Measurements from ENCODE around the gene MAN2C1.
"Not testable (repeated sequence)": the region's sequence is repeated elsewhere in the genome, so short reads cannot be mapped to it uniquely, and the experiment has no call there.

MAN2C1 gene

DNA sequence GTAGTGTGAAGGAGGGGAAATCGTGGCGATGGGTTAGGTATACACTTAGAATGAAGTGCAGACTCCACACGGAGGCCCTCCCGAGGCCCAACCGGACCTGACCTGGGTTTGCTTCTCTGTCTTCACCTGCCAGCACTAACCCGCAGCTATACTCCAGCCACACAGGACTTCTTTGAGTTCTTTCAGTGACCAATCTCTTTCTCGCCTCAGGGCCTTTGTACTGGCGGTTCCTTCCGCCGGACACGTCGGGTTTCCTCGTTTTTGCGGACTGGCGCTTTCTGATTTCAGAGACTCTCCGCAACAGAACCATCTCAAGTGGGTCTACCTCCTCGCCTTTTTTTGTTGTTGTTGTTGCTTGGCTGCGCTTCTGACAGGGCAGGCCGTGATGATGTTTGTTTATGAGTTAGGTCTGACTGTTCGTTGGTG is 21.6 kb downstream of the MAN2C1 start, which contains the start of gene NEIL1:
NEIL1 (plus strand) TSS at position 244 of the 426 bp plus-strand sequence. CDS start 1,867 bp downstream, outside the sequence.
- DNase-seq (ENCODE audit: low read depth in 2 of 2): no peak

DNA sequence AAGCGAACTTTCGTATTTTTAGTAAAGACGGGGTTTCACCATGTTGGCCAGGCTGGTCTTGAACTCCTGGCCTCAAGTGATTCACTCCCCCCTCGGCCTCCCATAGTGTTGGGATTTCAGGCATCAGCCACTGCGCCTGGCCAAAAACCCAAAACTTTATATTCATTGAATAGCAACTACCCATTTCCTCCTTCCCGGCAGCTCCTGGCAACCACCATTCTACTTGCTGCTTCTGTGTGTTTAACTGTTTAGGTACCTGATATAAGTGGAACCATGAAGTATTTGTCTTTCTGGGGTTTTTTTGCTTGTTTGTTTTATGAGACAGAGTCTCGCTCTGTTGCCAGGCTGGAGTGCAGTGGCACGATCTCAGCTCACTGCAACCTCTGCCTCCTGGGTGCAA is 24.5 kb downstream of the MAN2C1 start:
- not testable (repeated sequence) for DNase-seq (ENCODE audit: low read depth in 2 of 2)

DNA sequence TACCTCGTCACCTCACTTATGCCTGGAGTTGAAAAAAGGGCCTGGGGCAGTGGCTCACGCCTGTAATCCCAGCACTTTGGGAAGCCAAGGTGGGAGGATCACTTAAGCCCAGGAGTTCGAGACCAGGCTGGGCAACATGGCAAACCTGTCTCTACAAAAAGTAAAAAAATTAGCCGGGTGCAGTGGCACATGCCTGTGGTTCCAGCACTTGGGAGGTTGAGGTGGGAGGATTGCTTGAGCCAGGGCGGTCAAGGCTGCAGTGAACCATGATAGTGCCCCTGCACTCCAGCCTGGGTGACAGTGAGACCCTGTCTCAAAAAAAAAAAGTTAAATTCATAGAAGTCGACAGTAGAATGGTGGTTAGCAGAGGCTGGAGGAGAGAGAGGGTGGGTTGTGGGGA is 26.2 kb downstream of the MAN2C1 start:
- DNase-seq (ENCODE audit: low read depth in 2 of 2): no peak

DNA sequence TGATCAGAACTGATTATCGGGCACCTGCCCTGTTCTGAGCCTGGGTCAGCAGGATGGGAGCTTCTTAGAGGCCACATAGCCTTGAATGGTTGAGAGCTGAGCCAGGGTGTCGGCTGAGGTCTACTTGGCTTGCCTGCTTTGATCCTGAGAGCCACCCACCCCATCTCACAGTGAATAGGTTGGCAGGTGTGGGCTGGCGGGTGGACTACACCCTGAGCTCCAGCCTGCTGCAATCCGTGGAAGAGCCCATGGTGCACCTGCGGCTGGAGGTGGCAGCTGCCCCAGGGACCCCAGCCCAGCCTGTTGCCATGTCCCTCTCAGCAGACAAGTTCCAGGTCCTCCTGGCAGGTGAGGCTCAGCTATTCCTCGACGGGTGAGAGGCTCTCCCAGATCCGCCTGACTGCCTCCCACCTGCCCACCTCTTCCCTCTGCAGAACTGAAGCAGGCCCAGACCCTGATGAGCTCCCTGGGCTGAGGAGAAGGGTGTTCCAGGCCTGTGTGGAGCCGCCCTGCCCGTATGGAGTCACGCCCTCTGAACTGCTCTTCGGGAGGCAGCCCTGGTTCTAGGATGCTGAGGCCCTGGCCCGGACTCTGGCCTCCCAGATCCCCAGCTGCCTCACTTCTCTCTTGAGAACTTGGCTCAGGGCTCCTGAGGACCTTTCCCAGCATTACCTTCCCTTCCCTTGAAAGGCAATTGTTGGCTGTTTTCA is 28.7 kb downstream of the MAN2C1 start:
- DNase-seq (ENCODE audit: low read depth in 2 of 2): no peak

DNA sequence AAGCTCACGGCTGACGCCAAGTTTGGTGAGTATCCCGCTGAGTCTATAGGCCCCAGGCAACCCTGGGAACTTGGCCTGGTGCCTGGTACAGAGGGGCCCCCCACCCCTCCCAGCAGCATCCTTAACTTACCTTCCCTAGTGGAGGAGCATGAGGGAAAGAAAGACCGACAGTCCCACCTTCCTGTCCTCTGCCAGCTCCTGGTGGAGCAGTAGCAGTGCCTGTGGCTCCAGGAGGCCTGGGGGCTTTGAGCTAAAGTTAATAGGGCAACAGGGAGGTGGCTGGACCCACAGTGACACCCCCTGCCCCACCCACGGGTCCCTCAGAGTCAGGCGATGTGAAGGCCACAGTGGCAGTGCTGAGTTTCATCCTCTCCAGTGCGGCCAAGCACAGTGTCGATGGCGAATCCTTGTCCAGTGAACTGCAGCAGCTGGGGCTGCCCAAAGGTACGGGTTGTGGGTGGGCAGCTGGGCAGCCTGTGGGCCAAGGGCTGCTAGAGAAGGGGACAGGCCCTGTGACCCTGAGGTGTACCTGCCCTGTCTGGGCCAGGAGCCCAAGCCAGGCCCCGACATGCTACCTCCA is 29.7 kb downstream of the MAN2C1 start:
- no peak for DNase-seq (ENCODE audit: low read depth in 2 of 2)

DNA sequence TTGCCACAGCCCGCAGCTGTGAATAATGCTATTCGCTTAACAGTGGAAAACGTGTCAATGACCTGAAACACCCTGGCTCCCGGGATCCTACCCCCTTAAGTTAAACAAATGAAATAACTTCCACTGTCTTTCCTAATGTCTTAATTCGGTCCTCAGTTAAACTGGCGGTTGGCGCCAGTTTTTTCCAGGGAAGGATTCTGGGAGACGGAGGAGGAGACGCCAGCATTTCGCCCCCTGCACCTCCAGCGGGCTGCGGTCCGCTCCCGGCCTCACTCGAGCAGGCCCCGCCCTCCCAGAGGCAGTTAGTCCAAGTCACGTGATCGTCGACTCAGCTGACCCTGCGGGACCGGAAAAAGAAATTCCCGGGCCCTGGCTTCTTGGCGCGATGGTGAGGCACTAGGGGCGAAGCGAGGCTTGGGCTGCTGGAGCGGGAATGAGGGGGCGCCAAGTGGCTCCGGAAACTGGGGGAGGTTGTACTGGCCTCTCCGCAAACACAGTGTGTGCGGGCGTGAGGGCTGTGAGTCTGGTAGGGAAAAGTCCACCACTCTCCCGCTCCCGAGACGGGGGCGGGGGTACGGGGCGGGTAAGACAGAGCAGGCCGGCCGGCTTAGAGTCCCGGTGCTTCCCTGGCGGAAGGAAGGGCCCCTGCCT is 32.6 kb downstream of the MAN2C1 start, which contains the start of gene COMMD4:
COMMD4 (plus strand) TSS at position 359 of the 651 bp plus-strand sequence; CDS start at position 386, 27 bp downstream.
- DNase-seq (ENCODE audit: low read depth in 2 of 2): peak; percentile 49 to 55

DNA sequence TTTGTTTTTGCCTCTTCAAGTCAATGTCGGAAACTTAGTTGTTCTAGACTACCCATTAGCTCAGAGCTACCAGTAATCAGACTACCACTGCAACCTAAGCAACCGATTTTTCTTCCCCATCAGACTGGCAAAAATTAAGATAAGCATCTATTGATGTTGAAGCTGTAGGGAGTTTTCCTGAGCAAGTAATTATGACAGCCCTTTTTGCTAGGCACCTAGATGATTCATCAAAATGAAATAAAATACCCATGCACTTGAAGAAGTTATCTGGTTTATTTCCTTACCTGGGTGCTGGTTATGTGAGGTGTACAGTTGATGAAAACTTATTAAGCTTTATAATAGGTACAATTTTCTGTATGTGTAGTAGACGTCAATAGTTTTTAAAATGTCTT is 33.1 kb downstream of the MAN2C1 start:
- DNase-seq (ENCODE audit: low read depth in 2 of 2): no peak

DNA sequence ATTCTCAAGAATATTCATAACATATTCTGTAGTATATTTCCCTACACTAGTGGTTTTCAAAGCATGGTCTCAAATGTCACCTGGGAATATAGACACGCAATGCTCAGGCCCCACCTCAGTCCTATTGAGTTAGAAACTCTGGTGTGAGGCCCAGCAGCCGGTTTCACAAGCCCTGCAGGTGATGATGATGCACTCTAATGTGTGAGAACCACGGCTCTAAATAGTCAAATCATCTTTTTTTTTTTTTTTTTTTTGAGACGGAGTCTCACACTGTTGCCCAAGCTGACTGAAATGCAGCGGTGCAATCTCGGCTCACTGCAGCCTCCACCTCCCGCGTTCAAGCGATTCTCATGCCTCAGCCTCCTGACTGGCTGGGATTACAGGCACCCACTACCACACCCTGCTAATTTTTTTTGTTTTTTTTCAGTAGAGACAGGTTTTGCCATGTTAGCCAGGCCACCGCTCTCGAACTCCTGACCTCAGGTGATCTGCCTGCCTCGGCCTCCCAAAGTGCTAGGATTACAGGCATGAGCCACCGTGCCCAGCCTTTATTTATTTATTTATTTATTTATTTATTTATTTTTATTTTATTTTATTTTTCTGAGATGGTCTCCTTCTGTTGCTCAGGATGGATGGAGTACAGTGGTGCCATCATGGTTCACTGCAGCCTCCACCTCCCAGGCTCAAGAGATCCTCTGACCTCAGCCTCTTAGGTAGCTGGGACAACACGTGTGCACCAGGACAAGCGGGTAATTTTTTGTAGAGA is 34.6 kb downstream of the MAN2C1 start:
- DNase-seq (ENCODE audit: low read depth in 2 of 2): not testable (repeated sequence)

DNA sequence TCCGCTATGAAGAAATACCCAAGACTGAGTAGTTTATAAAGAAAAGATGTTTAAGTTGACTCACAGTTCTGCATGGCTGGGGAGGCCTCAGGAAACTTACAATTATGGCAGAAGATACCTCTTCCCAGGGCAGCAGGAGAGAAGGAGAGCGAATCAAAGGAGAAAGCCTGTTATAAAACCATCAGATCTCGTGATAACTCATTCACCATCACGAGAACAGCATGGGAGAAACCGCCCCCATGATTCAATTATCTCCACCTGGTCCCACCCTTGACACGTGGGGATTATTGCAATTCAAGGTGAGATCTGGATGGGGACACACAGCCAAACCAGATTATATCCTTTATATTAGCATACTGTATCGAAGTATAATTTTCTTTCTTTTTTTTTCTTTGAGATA is 36.3 kb downstream of the MAN2C1 start:
- not testable (repeated sequence) for DNase-seq (ENCODE audit: low read depth in 2 of 2)

DNA sequence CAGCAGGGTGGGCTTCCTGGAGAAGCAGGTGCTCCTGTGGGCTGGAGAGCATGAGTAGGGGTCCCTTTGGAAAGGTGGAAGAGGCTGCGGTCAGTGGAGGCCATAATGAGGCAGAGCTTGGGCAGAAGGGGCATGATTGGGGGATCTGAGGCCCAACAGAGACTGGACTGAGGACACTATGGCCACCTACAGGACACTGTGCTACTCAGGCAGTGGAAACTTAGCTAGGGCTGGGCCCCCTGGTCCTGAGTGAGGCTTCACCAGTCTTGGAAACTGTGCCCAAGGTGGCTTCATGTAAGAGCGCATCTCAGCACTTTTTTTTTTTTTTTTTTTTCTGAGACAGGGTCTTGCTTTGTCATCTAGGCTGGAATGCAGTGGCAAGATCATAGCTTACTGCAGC is 38.8 kb downstream of the MAN2C1 start:
- no peak for DNase-seq (ENCODE audit: low read depth in 2 of 2)

DNA sequence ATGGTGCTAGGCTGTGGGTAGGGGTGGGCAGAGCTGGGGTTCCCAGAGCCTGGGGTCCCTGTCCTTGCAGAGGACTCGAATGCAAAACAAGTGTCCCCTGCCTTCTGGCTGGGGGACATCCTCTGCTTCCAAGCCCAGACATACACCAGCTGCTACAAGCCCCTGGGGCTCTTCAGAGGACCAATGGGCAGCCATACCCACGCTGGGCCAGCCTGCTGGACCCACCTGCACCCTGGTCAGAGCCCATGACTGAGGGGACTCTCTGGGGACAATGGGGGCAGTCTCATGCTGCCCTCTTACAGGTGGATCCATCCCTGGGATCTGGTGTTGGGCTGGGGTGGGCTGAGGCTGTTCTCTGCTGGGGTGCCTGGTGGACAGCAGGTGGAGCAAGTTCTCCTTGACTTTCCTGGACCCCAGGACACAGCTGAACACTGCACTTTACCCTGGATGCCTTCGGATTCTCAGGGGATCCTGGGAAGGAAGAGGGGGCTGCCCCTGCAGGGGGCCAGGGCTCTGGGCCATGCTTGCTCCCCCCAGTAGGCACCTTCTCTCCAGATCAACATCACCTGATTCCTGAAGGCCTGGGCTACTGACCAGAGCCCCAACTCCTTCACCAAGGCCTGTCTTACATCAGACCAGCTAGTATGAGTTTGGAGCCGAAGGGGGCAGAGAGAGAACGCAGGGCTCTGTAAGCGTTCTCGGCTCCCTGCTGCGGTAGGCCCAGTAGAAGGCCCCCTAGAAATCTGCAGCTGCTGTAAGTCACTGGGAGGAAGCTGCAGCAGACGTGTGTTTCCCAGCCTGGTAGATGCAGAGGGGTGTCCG is 39.7 kb downstream of the MAN2C1 start:
- no peak for DNase-seq (ENCODE audit: low read depth in 2 of 2)

DNA sequence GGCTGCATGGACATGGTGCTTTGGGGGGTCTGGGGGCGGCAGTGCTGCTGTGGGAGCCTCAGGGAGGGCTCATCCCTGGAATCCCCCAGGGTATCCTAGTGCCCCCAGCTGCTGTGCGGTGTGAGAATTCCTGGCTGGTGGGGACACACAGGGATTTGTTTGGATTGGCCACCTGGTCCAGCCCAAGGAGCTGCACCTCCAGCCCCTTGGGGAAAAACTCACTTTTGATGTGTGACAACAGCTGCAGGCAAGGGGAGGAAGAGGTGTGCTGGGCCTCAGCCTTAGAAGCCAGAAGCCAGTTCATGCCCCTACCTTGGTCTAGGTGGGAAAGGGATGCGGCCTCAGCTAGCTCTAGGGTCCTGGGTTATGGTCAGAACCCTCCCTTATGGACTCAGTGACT is 40.9 kb downstream of the MAN2C1 start:
- no peak for DNase-seq (ENCODE audit: low read depth in 2 of 2)

DNA sequence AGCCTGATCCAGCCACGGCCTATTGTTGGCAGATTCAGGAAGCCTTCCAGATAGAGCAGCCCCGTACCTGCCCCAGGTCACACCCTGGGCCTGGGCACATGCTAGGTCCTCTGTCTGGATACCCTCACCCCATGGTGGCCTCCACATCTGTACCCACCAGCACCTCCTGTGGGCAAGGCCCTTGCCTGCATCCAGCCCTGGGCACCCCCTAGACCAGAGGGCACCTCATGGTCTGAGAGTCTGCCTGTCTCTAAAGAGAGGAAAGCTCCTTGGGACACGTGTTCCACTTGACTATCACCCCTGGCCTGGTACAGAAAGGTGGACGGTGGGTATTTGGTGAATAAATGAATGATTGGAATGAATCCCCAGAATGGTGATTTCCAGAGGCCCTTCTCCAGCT is 41.4 kb downstream of the MAN2C1 start:
- DNase-seq (ENCODE audit: low read depth in 2 of 2): no peak

DNA sequence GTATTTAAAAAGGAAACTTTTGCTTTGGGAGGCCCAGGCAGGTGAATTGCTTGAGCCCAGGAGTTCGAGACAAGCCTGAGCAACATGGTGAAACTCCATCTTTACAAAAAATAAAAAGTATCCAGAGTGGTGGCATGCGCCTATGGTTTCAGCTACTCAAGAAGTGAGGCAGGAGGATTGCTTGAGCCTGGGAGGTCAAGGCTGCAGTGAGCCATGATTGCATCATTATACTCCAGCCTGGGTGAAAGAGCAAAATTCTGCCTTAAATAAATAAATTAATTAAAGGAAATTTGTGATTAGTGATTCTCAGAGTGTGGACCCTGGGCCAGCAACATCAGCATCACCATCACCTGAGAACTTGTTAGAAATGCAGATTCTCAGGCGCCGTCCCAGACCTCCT is 42.5 kb downstream of the MAN2C1 start:
- DNase-seq (ENCODE audit: low read depth in 2 of 2): no peak

DNA sequence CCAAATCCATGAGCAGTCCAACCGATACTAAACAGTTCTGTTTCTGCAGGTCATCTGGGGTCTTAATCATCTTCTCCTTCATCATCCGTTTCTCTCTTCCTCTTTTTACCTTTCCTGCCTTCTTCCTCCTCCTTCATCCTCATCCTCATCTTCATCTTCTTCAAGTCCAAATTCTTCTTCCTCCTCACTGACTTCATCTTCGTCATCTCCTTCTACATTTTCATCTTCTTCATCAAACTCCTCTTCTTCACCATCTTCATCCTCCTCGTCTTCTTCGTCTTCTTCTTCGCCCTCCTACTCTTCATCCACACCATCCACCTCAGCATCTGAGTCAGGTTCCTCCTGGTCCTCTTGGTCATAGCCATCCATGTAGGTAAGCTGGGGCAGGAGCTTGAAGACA is 46.7 kb downstream of the MAN2C1 start:
- DNase-seq (ENCODE audit: low read depth in 2 of 2): no peak

DNA sequence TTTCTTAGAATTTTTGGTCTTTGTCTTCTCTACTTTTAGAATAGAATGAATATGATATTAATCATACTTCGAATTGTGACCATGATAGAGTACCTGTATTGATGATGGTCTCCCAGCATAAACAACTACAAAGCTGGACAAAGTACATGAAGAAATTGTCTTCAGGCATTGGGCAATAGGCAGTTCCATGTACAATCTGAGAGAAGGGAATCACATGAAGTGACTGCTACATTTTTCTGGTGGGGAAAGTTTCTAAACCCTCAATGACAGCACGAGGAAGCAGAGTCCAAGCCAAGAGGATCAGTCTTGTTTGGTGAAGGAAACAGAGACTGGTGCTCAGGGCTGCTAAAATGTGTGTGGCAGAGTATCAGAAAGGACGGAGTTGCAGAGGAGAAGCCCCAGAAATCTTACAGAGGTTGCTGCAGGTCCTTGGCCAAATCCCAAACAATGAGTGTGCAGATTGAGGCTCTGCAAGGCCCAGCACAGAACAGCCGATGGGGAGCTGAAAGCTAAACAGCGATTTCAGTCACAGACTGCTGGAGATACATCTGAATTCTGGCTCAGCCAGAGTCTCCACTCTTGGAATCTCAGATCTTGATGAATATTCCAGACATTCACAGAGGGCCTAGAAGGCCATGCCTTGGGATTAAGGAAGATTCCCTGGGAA is 49.0 kb downstream of the MAN2C1 start:
- not testable (repeated sequence) for DNase-seq (ENCODE audit: low read depth in 2 of 2)

DNA sequence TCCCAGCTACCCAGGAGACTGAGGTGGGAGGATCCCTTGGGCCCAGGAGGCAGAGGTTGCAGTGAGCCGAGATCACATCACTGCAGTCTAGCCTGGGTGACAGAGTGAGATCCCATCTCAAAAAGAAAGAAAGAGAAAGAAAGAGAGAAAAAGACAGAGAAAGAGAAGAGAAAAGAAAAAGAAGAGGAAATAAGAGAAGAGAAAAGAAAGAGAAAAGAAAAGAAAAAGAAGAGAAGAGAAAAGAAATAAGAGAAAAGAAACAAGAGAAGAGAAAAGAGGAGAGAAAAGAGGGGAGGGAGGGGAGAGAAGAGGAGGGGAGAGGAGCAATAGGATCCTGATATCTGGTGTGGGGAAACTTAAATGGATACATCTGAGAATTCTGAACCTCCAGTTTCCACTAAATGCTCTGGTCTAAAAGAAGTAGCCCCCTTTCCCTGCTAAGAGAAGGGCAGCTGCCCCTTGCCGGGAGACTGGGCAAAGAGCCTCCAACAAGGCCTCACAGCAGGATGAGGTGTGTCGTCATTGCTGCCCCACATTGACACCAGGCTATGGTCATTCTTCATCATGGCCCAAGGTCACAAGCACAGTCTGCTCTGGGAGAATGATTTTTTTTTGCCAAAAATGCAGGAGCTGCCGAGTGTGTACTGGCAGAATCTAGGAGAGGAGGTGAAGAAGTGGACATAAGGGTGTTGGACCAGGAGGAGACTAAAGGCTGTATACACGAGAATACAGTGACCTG is 53.7 kb downstream of the MAN2C1 start:
- no peak for DNase-seq (ENCODE audit: low read depth in 2 of 2)

DNA sequence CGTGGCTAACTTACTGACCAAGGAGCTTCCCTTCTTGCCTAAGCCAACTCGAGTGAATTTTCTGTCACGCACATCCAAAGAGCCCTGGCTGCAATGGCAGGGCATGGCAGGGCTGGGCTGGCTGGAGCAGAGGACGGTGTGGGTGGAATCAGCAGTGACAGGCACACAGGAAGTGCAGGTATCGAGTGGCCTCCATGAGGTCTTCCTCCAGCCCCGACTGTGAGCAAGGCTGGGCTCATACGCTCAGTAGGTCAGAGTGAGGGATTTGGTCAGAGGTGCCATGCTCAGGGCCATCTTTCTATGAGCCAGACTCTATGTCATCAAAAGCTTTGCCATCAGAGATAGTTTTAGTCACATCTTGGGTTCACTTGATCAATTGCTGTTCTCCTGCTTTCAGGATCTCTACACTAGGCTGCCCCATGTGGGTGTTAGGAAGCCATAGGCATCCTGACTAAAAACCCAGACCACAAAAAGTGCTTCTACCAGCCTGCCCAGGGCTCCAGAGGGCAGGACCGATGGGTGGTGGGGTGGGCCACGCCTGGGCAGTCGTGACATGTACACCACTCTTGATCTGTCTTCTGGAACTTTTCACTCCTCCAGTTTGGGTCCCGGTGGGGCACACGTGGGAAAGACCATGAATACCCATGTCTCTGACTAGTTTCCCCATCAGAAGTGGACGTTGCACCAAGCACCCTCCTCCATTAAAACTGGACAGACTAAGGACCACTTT is 55.1 kb downstream of the MAN2C1 start:
- no peak for DNase-seq (ENCODE audit: low read depth in 2 of 2)

DNA sequence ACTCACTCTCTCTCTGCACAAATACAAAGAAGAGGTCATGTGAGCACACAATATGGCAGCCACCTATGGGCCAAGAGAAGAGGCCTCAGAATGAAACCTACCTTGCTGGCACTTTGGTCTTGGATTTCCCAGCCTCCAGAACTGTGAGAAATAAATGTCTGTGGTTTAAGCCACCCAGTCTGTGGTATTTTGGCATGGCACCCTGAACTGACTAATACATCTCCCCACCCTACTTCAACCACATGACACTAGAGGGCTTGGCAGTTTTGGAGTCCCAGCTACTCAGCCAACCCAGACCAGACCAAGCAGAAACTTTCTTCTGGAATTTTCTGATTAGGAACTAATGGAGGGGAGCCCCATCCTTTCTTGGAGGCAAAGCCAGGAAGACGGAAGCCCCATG is 55.9 kb downstream of the MAN2C1 start:
- not testable (repeated sequence) for DNase-seq (ENCODE audit: low read depth in 2 of 2)

Data from stimulated activated CD8-positive, alpha-beta memory T cell treated with anti-CD3 and anti-CD28 coated beads, Interleukin-7, amount 100 ng/mL, for 4 hours (primary cell).